CD14-positive monocyte (primary cell): ENCODE results near the gene PIGM. TPM values are rescaled to one million over a fixed set of nuclear protein-coding genes. Genes with fewer than 3 reads are reported as not detected.

Experiments used
- DNase-seq, 3 donors: peaks; one replicate each; pipeline ENCODE4 v3.0.0-alpha.2; 2011 to 2022
- H2AFZ ChIP-seq: 2 replicates; pipeline ENCODE4 v1.6.0; 2012; ENCODE audit warnings: mild to moderate bottlenecking, low read depth, low read length, inconsistent platforms; ENCODE audit not compliant: insufficient read depth, poor library complexity, severe bottlenecking
- H3K27ac ChIP-seq, 2 donors: 1 replicate in 1 of 2; 2 replicates in 1 of 2; pipeline ENCODE4 v1.5.1; 2012 to 2013; ENCODE audit warnings: low read length in 2 of 2, control low read depth in 1 of 2, inconsistent platforms in 1 of 2, low read depth in 1 of 2, mild to moderate bottlenecking in 1 of 2
- H3K27me3 ChIP-seq, 2 donors: one replicate each; pipeline versions ENCODE4 v1.6.0 to v1.6.1; 2011 to 2013; ENCODE audit warnings: low read length in 2 of 2; ENCODE audit not compliant: control insufficient read depth in 2 of 2, insufficient read depth in 2 of 2
- H3K36me3 ChIP-seq, 2 donors: replicated peaks in 1 of 2; 1 replicate in 1 of 2; 2 replicates in 1 of 2; pipeline versions ENCODE4 v1.5.1 to v1.6.1; 2012 to 2013; ENCODE audit warnings: low read length in 2 of 2, control low read depth in 1 of 2, inconsistent platforms in 1 of 2, mild to moderate bottlenecking in 1 of 2; ENCODE audit not compliant: insufficient read depth in 2 of 2, control insufficient read depth in 1 of 2
- H3K4me1 ChIP-seq, 2 donors: 1 replicate in 1 of 2; 2 replicates in 1 of 2; pipeline versions ENCODE4 v1.5.1 to v1.6.1; 2012 to 2013; ENCODE audit warnings: low read length in 2 of 2, control low read depth in 1 of 2, inconsistent platforms in 1 of 2, mild to moderate bottlenecking in 1 of 2, moderate library complexity in 1 of 2; ENCODE audit not compliant: insufficient read depth in 2 of 2, control insufficient read depth in 1 of 2
- H3K4me2 ChIP-seq: replicated peaks from 2 replicates; pipeline ENCODE3; 2012; ENCODE audit warnings: low read length, moderate library complexity, mild to moderate bottlenecking; ENCODE audit not compliant: poor library complexity, severe bottlenecking; ENCODE audit errors: extremely low read depth
- H3K4me3 ChIP-seq, 3 experiments: fragments of 200-600 bp in 1 of 3; sonication (generic) in 1 of 3; replicated peaks in 1 of 3; 1 replicate in 2 of 3; 2 replicates in 1 of 3; pipeline ENCODE4 v1.5.1; 2011 to 2013; ENCODE audit warnings: low read length in 3 of 3, mild to moderate bottlenecking in 3 of 3, control low read depth in 2 of 3, low read depth in 2 of 3, inconsistent platforms in 1 of 3, moderate library complexity in 1 of 3
- H3K79me2 ChIP-seq: 2 replicates; pipeline ENCODE4 v1.6.0; 2012; ENCODE audit warnings: mild to moderate bottlenecking, control low read depth, inconsistent platforms, low read length, moderate library complexity; ENCODE audit not compliant: insufficient read depth
- H3K9ac ChIP-seq: 2 replicates; pipeline ENCODE4 v1.6.0; 2017; ENCODE audit warnings: low read length, mild to moderate bottlenecking; ENCODE audit not compliant: insufficient read depth, poor library complexity, severe bottlenecking
- H3K9me3 ChIP-seq, 2 donors: replicated peaks in 1 of 2; 1 replicate in 1 of 2; 2 replicates in 1 of 2; pipeline versions ENCODE4 v1.5.1 to v1.6.1; 2012 to 2013; ENCODE audit warnings: low read length in 2 of 2, control low read depth in 1 of 2; ENCODE audit not compliant: control insufficient read depth in 1 of 2, insufficient read depth in 1 of 2
- H4K20me1 ChIP-seq: 2 replicates; pipeline ENCODE4 v1.6.0; 2012; ENCODE audit warnings: mild to moderate bottlenecking, low read length, control low read depth, moderate library complexity; ENCODE audit not compliant: insufficient read depth
- H3K27ac Mint-ChIP-seq, 7 donors: one replicate each; pipeline ENCODE4 v1.8.0; 2020; ENCODE audit warnings: mild to moderate bottlenecking in 7 of 7, mixed read lengths in 7 of 7, moderate library complexity in 6 of 7, inconsistent platforms in 2 of 7
- H3K27me3 Mint-ChIP-seq, 3 donors: one replicate each; pipeline ENCODE4 v1.8.0; 2021 to 2022; ENCODE audit warnings: low read depth in 3 of 3, mild to moderate bottlenecking in 3 of 3, mixed read lengths in 3 of 3, moderate library complexity in 3 of 3, inconsistent platforms in 1 of 3
- H3K36me3 Mint-ChIP-seq, 2 donors: one replicate each; pipeline ENCODE4 v1.8.0; 2020; ENCODE audit warnings: mixed read lengths in 2 of 2, inconsistent platforms in 1 of 2, mild to moderate bottlenecking in 1 of 2
- H3K4me1 Mint-ChIP-seq: one replicate; pipeline ENCODE4 v1.8.0; 2020; ENCODE audit warnings: mild to moderate bottlenecking, mixed read lengths
- H3K4me3 Mint-ChIP-seq, 2 donors: one replicate each; pipeline ENCODE4 v1.8.0; 2020; ENCODE audit warnings: mild to moderate bottlenecking in 2 of 2, mixed read lengths in 2 of 2, moderate library complexity in 1 of 2
- H3K9me3 Mint-ChIP-seq, 7 donors: one replicate each; pipeline ENCODE4 v1.8.0; 2020 to 2022; ENCODE audit warnings: mixed read lengths in 7 of 7, mild to moderate bottlenecking in 6 of 7, moderate library complexity in 6 of 7, inconsistent platforms in 2 of 7
- CTCF ChIP-seq: fragments of 200-600 bp; IDR thresholded peaks from one replicate; pipeline ENCODE4 v1.8.0; 2022; ENCODE audit warnings: antibody characterized with exemption, mild to moderate bottlenecking
- WGBS: methylation state at CpG from one replicate; pipeline ENCODE4 v1.1.5; 2013; ENCODE audit warnings: missing lambda C conversion rate; ENCODE audit not compliant: insufficient coverage; 5-methylcytosine and 5-hydroxymethylcytosine counted together
- intact Hi-C, 2 donors: fragments of 100-400 bp; cut with micrococcal nuclease; formaldehyde crosslinking; loops; one replicate each; pipeline versions ENCODE4 v1.15.0 to v1.15.1; 2023
- polyA plus RNA-seq, 3 donors: library from polyadenylated mRNA; depleted of rRNA in 1 of 3; unstranded in 2 of 3; stranded (reverse) in 1 of 3; fragments of 300-500 nt in 2 of 3; fragments of >200 nt in 1 of 3; fragmentation: Illumina TruSeq in 2 of 3; gene quantifications; 1 replicate in 2 of 3; 2 replicates in 1 of 3; pipeline ENCODE4 v1.2.3, GENCODE V29; 2012 to 2021

Gene PIGM
- polyA plus RNA-seq, 3 donors: 3.7 to 4.2 (median 4.0) TPM

DNA sequence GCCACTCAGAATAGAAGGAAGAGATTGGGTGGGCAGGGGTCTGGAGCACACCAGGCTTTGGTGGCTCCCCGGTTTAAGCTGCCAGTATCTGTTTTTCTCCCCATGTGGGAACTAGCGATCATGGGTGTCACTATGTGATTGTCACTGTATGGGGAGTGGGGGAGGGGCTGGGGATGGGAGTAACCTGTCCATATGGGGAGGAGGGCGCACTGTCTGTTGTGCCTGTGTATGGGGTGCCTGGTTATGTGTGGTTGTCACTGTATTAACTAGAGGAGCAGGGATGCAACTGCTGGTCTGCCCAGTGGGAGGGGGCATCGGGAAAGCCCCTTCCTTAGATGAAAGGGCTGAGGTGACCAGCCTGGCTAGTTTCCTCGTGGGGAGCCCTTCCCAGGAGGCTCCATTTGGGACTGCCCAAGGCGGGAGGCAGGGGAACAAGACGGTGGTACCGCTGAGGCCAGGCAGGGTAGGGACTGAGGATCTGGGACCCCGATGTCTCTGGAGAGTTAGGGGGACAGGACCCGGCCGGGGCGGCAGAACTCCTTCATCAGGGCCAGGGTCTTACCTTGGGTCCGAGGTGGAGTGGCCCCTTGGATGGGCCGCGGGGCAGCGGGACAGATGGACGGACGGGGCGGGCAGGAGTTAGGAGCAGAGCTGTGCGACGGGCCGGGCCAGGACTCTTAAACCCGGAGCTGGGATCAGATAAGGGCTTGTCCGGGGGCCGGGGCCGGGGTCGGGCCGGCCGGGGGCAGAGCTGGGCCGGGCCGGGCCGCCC lies 37.9 kb upstream of the PIGM start, which contains the start of gene KCNJ10:
TSS of gene KCNJ10 (minus strand) at position 701 of the 772 bp plus-strand sequence. CDS start 27,628 bp downstream, outside the sequence.
- H3K79me2 ChIP-seq: no peaks in the 10 kb centered on the region
- H3K36me3 ChIP-seq: no peaks in the 10 kb centered on the region
- H3K27ac Mint-ChIP-seq: peak within 1 kb of the TSS in 4 of 7 donors; percentile 19 to 58 (median 48)
- H2AFZ ChIP-seq: peak within 1 kb of the TSS; percentile 70
- DNase-seq: no peak
- WGBS: 14% methylated on average over 31 of the region's 32 CpGs
- H3K9me3 ChIP-seq: no peaks in the 10 kb centered on the region
- H3K27me3 Mint-ChIP-seq: peaks cover 32 to 48% (median 46%) of the 10 kb centered on the region in 3 donors
- peaks cover 20% of the 10 kb centered on the region for H3K4me1 Mint-ChIP-seq
- H3K4me1 ChIP-seq: peaks cover 16 to 31% of the 10 kb centered on the region in 2 donors
- H3K27me3 ChIP-seq: peaks cover 14 to 29% of the 10 kb centered on the region in 2 donors
- peak within 1 kb of the TSS; percentile 30 for H3K9ac ChIP-seq
- H3K4me3 ChIP-seq: peak within 1 kb of the TSS; percentile 46 to 76 (median 52)
- no peaks in the 10 kb centered on the region for H4K20me1 ChIP-seq
- peaks cover 0 to 8% (median 2%) of the 10 kb centered on the region in 7 donors for H3K9me3 Mint-ChIP-seq
- peak within 1 kb of the TSS; percentile 94 to 99 for H3K4me3 Mint-ChIP-seq
- no peak within 1 kb of the TSS for H3K27ac ChIP-seq
- intact Hi-C loops: no loop called here
- no peak for TF ChIP-seq CTCF
- H3K36me3 Mint-ChIP-seq: peaks cover 0 to 17% of the 10 kb centered on the region in 2 donors
- peak within 1 kb of the TSS; percentile 79 for H3K4me2 ChIP-seq

- no peaks in the 10 kb centered on the region for H3K79me2 ChIP-seq
- Mint-ChIP-seq H3K36me3 (peaks cover 0 to 17% of the 10 kb centered on the region in 2 donors), H3K4me3 (peak overlapping the region in 1 of 2 donors; percentile 21), H3K27ac (no peak overlapping the region), H3K4me1 (peaks cover 20% of the 10 kb centered on the region), H3K9me3 (peaks cover 0 to 8% (median 0%) of the 10 kb centered on the region in 7 donors), H3K27me3 (peaks cover 32 to 50% (median 46%) of the 10 kb centered on the region in 3 donors)
- peaks cover 14 to 29% of the 10 kb centered on the region in 2 donors for H3K27me3 ChIP-seq
- no peak overlapping the region for H3K9ac ChIP-seq
- 100% methylated on average over 2 of the region's 5 CpGs for WGBS
- no peak overlapping the region for H2AFZ ChIP-seq
- H3K4me1 ChIP-seq: peaks cover 24 to 39% of the 10 kb centered on the region in 2 donors
- TF ChIP-seq CTCF: no peak
- no peak overlapping the region for H3K4me2 ChIP-seq
- intact Hi-C loops: no loop called here
- no peak for DNase-seq
- H3K36me3 ChIP-seq: no peaks in the 10 kb centered on the region
- H3K9me3 ChIP-seq: no peaks in the 10 kb centered on the region
- no peak overlapping the region for H3K4me3 ChIP-seq
- no peaks in the 10 kb centered on the region for H4K20me1 ChIP-seq
- no peak overlapping the region for H3K27ac ChIP-seq
Observed at GRCh38 chr1:160068225-160068624, 36.4 kb upstream of the PIGM start.
